ENCODE results near the gene RFX7.
"Not testable (repeated sequence)": the region's sequence is repeated elsewhere in the genome, so short reads cannot be mapped to it uniquely, and the experiment has no call there.

Gene RFX7

GRCh38 chr15:56217341-56217740 lies 26.3 kb downstream of the RFX7 start:
- H3K9me3 ChIP-seq (ENCODE audit: insufficient read depth, low read depth, low read length): peaks cover 9% of the 10 kb centered on the region; the same call in 1 of the 2 replicates
- peaks cover 8% of the 10 kb centered on the region for H3K4me1 ChIP-seq (ENCODE audit: insufficient read depth, low read length)
- H3K27ac ChIP-seq (ENCODE audit: low read depth, low read length): no peak overlapping the region
- no peak overlapping the region for H3K9ac ChIP-seq (ENCODE audit: low read depth, low read length)
- no peak overlapping the region for H3K4me3 ChIP-seq (ENCODE audit: low read length)
- peaks cover 12% of the 10 kb centered on the region for H3K36me3 ChIP-seq (ENCODE audit: insufficient read depth, low read length)
- H3K27me3 ChIP-seq (ENCODE audit: insufficient read depth, low read length): no peaks in the 10 kb centered on the region

- H3K9ac ChIP-seq (ENCODE audit: low read depth, low read length): no peak overlapping the region
- WGBS: 10% methylated on average over 1 of the region's 1 CpG
Observed at GRCh38 chr15:56215769-56216168, 27.9 kb downstream of the RFX7 start.

DNA sequence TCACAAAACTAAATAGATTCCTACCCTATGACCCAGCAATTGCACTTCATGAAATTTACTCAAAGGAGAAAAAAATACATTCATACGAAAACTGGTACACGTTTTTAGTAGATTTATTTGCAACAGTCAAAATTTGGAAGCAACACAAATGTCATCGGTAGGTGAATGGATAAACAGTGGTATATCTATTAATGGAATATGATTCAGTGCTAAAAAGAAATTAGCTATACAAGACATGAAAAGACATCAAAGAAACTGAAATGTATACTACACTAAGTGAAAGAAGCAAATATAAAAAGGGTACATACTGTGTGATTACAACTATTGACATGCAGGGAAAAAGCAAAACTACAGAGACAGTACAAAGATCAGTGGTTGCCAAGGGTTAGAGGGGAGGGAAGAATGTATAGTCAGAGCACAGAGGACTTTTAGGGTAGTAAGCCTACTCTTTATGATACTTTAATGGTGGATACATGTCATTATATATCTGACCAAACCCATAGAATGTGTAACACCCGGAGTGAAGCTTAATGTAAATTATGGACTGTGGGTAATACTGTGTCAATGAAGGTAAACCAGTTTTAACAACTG lies 31.6 kb downstream of the RFX7 start:
- H3K36me3 ChIP-seq (ENCODE audit: insufficient read depth, low read length): peaks cover 17% of the 10 kb centered on the region
- H3K27me3 ChIP-seq (ENCODE audit: insufficient read depth, low read length): no peaks in the 10 kb centered on the region
- no peak overlapping the region for H3K27ac ChIP-seq (ENCODE audit: low read depth, low read length)
- WGBS: 94% methylated on average over 4 of the region's 4 CpGs
- peaks cover 20% of the 10 kb centered on the region for H3K4me1 ChIP-seq (ENCODE audit: insufficient read depth, low read length)
- H3K9me3 ChIP-seq (ENCODE audit: insufficient read depth, low read depth, low read length): 0 out of 2 replicates have a peak, but pooled peaks cover 5% of the 10 kb centered on the region
- H3K9ac ChIP-seq (ENCODE audit: low read depth, low read length): no peak overlapping the region
- H3K4me3 ChIP-seq (ENCODE audit: low read length): no peak overlapping the region

More at GRCh38 chr15:56215769-56216168, 27.9 kb downstream of the RFX7 start:
- H3K27me3 ChIP-seq (ENCODE audit: insufficient read depth, low read length): no peaks in the 10 kb centered on the region
- H3K4me1 ChIP-seq (ENCODE audit: insufficient read depth, low read length): peaks cover 8% of the 10 kb centered on the region
- H3K27ac ChIP-seq (ENCODE audit: low read depth, low read length): peak overlapping the region; percentile 54; the same call in 1 of the 2 replicates
- 0 out of 2 replicates have a peak, but pooled peaks cover 3% of the 10 kb centered on the region for H3K9me3 ChIP-seq (ENCODE audit: insufficient read depth, low read depth, low read length)
- H3K4me3 ChIP-seq (ENCODE audit: low read length): no peak overlapping the region
- H3K36me3 ChIP-seq (ENCODE audit: insufficient read depth, low read length): peaks cover 17% of the 10 kb centered on the region

DNA sequence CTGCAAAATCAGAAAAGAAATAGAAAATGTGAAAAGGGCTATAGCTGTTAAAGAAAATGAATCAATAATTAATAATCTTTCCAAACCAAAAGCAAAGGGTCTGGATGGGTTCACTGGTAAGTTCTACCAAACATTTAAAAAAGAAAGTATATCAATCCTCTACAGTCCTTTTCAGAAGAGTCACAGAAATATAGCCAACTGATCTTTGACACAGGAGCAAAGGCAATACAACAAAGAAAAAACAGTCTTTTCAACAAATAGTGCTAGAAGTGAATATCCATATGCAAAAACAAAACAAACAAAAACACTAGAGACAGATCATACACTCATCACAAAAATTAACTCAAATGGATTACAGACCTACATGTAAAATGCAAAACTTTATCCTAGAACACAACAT lies 32.6 kb downstream of the RFX7 start:
- peaks cover 17% of the 10 kb centered on the region for H3K36me3 ChIP-seq (ENCODE audit: insufficient read depth, low read length)
- H3K9ac ChIP-seq (ENCODE audit: low read depth, low read length): no peak overlapping the region
- no peak overlapping the region for H3K27ac ChIP-seq (ENCODE audit: low read depth, low read length)
- 0 out of 2 replicates have a peak, but pooled peaks cover 5% of the 10 kb centered on the region for H3K9me3 ChIP-seq (ENCODE audit: insufficient read depth, low read depth, low read length)
- peaks cover 16% of the 10 kb centered on the region for H3K4me1 ChIP-seq (ENCODE audit: insufficient read depth, low read length)
- no peaks in the 10 kb centered on the region for H3K27me3 ChIP-seq (ENCODE audit: insufficient read depth, low read length)
- no peak overlapping the region for H3K4me3 ChIP-seq (ENCODE audit: low read length)

DNA sequence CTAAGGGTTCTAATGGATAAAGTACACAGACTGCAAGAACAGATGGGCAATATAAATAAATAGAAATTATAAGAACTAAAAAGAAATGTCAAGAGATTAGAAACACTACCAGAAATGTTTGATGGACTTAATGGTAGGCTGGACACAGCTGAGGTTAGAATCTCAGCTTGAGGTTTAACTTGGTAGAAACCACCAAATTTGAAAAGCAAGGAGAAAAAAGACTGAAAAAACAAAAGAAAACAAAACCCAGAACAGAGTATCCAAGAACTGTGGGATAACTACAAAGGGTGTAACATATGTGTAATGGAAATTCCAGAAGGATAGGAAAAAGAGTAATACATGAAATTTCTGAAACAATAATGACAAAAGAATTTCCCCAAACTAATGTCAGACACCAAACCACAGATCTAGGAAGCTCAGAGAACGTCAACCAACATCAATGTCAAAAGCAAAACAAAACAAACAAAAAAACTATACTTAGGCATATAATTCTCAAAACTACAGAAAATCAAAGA lies 35.0 kb downstream of the RFX7 start:
- H3K27me3 ChIP-seq (ENCODE audit: insufficient read depth, low read length): no peaks in the 10 kb centered on the region
- H3K4me3 ChIP-seq (ENCODE audit: low read length): no peak overlapping the region
- 93% methylated on average over 1 of the region's 1 CpG for WGBS
- peaks cover 29% of the 10 kb centered on the region for H3K4me1 ChIP-seq (ENCODE audit: insufficient read depth, low read length)
- 0 out of 2 replicates have a peak, but pooled peaks cover 5% of the 10 kb centered on the region for H3K9me3 ChIP-seq (ENCODE audit: insufficient read depth, low read depth, low read length)
- H3K36me3 ChIP-seq (ENCODE audit: insufficient read depth, low read length): peaks cover 12% of the 10 kb centered on the region
- no peak overlapping the region for H3K27ac ChIP-seq (ENCODE audit: low read depth, low read length)
- no peak overlapping the region for H3K9ac ChIP-seq (ENCODE audit: low read depth, low read length)

DNA sequence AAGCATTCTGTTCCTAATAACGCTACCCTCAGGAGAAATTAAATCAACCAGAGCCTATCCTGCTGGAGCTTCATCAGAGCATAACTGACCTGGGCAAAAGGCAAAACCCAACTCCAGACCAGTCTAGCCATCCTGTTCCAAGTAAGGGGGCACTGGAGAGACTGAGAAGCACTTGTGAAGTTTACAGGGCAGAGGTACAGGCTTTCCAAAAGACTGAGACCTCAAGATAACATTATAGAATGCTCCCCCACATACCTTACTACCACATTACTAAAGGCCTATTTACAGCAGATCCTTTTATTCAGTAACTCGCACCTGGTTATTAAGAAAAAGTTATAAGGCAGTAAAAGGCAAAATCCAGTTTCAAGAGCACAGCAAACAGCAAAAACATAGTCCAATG lies 35.5 kb downstream of the RFX7 start:
- H3K36me3 ChIP-seq (ENCODE audit: insufficient read depth, low read length): peaks cover 12% of the 10 kb centered on the region
- no peaks in the 10 kb centered on the region for H3K27me3 ChIP-seq (ENCODE audit: insufficient read depth, low read length)
- peaks cover 29% of the 10 kb centered on the region for H3K4me1 ChIP-seq (ENCODE audit: insufficient read depth, low read length)
- no peak overlapping the region for H3K9ac ChIP-seq (ENCODE audit: low read depth, low read length)
- 95% methylated on average over 2 of the region's 2 CpGs for WGBS
- no peak overlapping the region for H3K4me3 ChIP-seq (ENCODE audit: low read length)
- 0 out of 2 replicates have a peak, but pooled peaks cover 5% of the 10 kb centered on the region for H3K9me3 ChIP-seq (ENCODE audit: insufficient read depth, low read depth, low read length)
- peak overlapping the region; percentile 5; the same call in 1 of the 2 replicates for H3K27ac ChIP-seq (ENCODE audit: low read depth, low read length)

DNA sequence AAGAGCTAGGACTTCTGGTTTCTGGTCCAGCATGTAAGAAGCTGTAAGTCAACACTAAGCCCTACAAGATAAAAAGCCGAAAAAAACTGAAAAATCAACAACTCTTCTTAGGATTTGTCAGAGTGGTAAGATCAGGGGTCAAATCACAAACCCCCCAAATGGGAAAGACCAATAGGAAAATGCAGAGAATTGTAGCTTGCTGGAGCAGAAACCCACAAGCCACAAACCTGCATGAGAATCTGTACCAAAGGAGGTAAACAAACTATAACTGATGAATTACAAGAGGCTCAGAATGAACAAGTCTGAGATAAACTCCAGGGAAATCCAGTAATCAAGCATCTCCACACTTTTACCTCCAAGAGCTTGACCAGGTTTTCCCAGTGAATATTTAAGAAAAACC lies 36.0 kb downstream of the RFX7 start:
- Histone ChIP-seq H3K36me3 (ENCODE audit: insufficient read depth, low read length) (peaks cover 14% of the 10 kb centered on the region), H3K9ac (ENCODE audit: low read depth, low read length) (no peak overlapping the region), H3K27ac (ENCODE audit: low read depth, low read length) (no peak overlapping the region; the same call in 1 of the 2 replicates), H3K27me3 (ENCODE audit: insufficient read depth, low read length) (no peaks in the 10 kb centered on the region), H3K9me3 (ENCODE audit: insufficient read depth, low read depth, low read length) (0 out of 2 replicates have a peak, but pooled peaks cover 5% of the 10 kb centered on the region), H3K4me1 (ENCODE audit: insufficient read depth, low read length) (peaks cover 34% of the 10 kb centered on the region), H3K4me3 (ENCODE audit: low read length) (no peak overlapping the region)
- WGBS: 67% methylated on average over 1 of the region's 1 CpG

GRCh38 chr15:56207092-56207491 lies 36.6 kb downstream of the RFX7 start:
- Histone ChIP-seq H3K4me3 (ENCODE audit: low read length) (no peak overlapping the region), H3K9me3 (ENCODE audit: insufficient read depth, low read depth, low read length) (0 out of 2 replicates have a peak, but pooled peaks cover 5% of the 10 kb centered on the region), H3K36me3 (ENCODE audit: insufficient read depth, low read length) (peaks cover 14% of the 10 kb centered on the region), H3K9ac (ENCODE audit: low read depth, low read length) (no peak overlapping the region), H3K27ac (ENCODE audit: low read depth, low read length) (no peak overlapping the region), H3K27me3 (ENCODE audit: insufficient read depth, low read length) (no peaks in the 10 kb centered on the region), H3K4me1 (ENCODE audit: insufficient read depth, low read length) (peaks cover 34% of the 10 kb centered on the region)

GRCh38 chr15:56205061-56205876 lies 38.4 kb downstream of the RFX7 start:
- H3K27ac ChIP-seq (ENCODE audit: low read depth, low read length): peak overlapping the region; percentile 51

GRCh38 chr15:56203312-56203922 lies 40.3 kb downstream of the RFX7 start:
- not testable (repeated sequence) for H3K9me3 ChIP-seq (ENCODE audit: insufficient read depth, low read depth, low read length); H3K27me3 ChIP-seq (ENCODE audit: insufficient read depth, low read length); H3K27ac ChIP-seq (ENCODE audit: low read depth, low read length); H3K9ac ChIP-seq (ENCODE audit: low read depth, low read length); H3K4me3 ChIP-seq (ENCODE audit: low read length); H3K36me3 ChIP-seq (ENCODE audit: insufficient read depth, low read length)
- peaks cover 22% of the 10 kb centered on the region for H3K4me1 ChIP-seq (ENCODE audit: insufficient read depth, low read length)
- 95% methylated on average over 4 of the region's 4 CpGs for WGBS

More at GRCh38 chr15:56205061-56205876, 38.4 kb downstream of the RFX7 start:
- H3K27me3 ChIP-seq (ENCODE audit: insufficient read depth, low read length): no peaks in the 10 kb centered on the region
- no peak overlapping the region; the same call in 1 of the 2 replicates for H3K4me3 ChIP-seq (ENCODE audit: low read length)
- H3K9ac ChIP-seq (ENCODE audit: low read depth, low read length): peak overlapping the region; percentile 22; the same call in 1 of the 2 replicates
- H3K9me3 ChIP-seq (ENCODE audit: insufficient read depth, low read depth, low read length): no peaks in the 10 kb centered on the region
- H3K36me3 ChIP-seq (ENCODE audit: insufficient read depth, low read length): peaks cover 8% of the 10 kb centered on the region; the same call in 1 of the 2 replicates
- peaks cover 34% of the 10 kb centered on the region for H3K4me1 ChIP-seq (ENCODE audit: insufficient read depth, low read length)

DNA sequence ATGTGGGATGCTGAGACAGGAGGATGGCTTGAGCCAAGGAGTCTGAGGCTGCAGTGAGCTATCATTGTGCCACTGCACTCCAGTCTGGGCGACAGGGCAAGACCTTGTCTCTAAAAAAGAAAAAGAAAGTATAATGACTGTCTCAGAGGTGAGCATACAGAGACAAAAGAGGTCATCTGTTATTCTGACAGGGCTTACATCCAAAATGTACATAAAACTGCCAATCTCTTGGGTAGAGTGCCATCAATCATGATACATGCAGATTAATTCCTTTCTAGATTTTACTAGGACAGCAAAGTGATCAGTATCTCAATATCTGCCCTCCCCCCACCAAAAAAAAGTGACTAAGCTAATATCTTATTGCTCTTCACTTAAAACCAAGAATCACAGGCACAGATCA lies 41.0 kb downstream of the RFX7 start:
- Histone ChIP-seq H3K9ac (ENCODE audit: low read depth, low read length) (no peak overlapping the region), H3K9me3 (ENCODE audit: insufficient read depth, low read depth, low read length) (no peaks in the 10 kb centered on the region), H3K4me3 (ENCODE audit: low read length) (no peak overlapping the region), H3K27me3 (ENCODE audit: insufficient read depth, low read length) (no peaks in the 10 kb centered on the region), H3K4me1 (ENCODE audit: insufficient read depth, low read length) (peaks cover 22% of the 10 kb centered on the region), H3K36me3 (ENCODE audit: insufficient read depth, low read length) (peaks cover 11% of the 10 kb centered on the region; the same call in 1 of the 2 replicates), H3K27ac (ENCODE audit: low read depth, low read length) (no peak overlapping the region; the same call in 1 of the 2 replicates)
- 75% methylated on average over 1 of the region's 1 CpG for WGBS

Measured in HUES64 (cell line).